ENCODE results near the gene HNRNPK.

HNRNPK gene

GRCh38 chr9:83934569-83935275 lies 45.3 kb downstream of the HNRNPK start:
- DNase-seq (ENCODE audit: low read depth in 2 of 2): no peak

- DNase-seq (ENCODE audit: low read depth in 2 of 2): no peak
Observed at GRCh38 chr9:83933790-83934189, 46.2 kb downstream of the HNRNPK start.

- DNase-seq (ENCODE audit: low read depth in 2 of 2): no peak
Observed at GRCh38 chr9:83932851-83933250, 47.2 kb downstream of the HNRNPK start.

- DNase-seq (ENCODE audit: low read depth in 2 of 2): no peak
Observed at GRCh38 chr9:83932011-83932410, 48.0 kb downstream of the HNRNPK start.

DNA sequence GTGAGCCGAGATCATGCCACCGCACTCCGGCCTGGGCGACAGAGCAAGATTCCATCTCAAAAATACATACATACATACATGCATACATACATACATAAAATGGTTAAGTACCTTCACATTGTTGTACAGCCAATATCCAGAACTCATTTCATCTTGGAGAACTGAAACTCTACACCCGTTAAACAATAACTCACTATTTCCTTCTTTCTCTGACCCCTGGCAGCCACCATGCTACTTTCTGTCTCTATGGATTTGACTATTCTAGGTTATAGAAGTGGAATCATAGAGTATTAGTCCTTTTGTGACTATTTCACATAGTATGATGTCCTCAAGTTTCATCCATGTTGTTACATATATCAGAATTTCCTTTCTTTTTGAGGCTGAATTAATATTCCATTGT lies 49.1 kb downstream of the HNRNPK start:
- no peak for DNase-seq (ENCODE audit: low read depth in 2 of 2)

DNA sequence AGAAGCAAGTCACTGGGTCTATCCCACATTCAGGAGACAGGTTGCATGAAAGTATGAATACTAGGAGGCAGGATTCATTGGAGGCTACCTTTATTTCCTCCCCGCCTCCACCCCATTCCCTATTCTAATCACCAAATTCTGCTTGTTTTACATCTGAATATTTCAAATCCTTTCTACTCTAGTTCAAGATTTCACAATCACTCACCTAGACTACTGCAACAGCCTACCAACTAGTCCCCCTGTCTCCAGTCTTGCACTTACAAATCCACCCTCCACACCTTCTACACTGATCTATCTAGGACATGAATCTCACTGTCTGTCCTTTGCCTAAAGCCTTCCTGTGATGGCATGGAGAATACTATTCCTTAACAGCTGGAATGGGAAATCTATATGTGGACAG lies 52.4 kb downstream of the HNRNPK start:
- DNase-seq (ENCODE audit: low read depth in 2 of 2): no peak

DNA sequence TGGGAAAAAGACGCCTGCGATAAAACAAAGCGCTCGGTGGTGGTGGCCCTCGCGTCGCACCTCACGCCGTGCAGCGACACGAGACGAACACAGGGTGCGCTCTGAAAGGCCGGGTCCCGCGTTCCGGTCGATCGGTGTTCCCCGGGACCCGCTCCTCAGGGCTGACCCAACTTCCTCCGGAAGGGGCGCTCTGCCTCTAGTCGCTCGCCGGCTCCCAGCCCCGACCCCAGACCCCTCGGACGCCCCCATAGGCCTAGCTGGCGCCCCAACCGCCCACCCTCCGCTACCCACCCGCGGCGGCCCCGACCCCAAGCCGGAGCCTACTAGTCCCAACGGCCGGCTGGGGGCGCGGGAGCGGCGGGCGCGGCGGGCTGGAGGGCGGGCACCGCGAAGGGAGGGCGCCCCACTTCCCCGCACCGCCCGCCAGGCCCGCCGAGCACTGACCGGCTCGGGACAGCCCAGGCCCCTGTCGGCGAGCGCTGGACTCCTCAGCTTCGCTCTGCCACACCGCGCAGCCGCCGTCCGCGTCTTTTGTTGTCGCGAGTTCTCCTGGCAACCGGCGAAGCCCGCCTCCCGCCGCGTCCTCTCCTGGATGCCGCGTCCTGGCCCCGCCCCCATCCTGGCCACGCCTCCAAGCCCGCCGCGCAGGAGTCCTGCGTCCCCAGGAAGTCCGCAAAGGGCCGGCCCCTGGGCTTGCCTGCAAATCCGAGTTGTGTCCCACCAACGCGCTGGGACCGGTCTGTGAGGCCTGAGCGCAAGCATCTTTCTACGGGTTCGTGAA lies 58.9 kb downstream of the HNRNPK start, which contains the start of gene KIF27:
TSS of gene KIF27 (minus strand) at position 506 of the 781 bp plus-strand sequence. CDS start 5,841 bp downstream, outside the sequence.
- DNase-seq (ENCODE audit: low read depth in 2 of 2): peak; percentile 87 to 94

- DNase-seq (ENCODE audit: low read depth in 2 of 2): peak in 1 of 2 donors; percentile 13
Observed at GRCh38 chr9:83920469-83920926, 59.5 kb downstream of the HNRNPK start.

DNA sequence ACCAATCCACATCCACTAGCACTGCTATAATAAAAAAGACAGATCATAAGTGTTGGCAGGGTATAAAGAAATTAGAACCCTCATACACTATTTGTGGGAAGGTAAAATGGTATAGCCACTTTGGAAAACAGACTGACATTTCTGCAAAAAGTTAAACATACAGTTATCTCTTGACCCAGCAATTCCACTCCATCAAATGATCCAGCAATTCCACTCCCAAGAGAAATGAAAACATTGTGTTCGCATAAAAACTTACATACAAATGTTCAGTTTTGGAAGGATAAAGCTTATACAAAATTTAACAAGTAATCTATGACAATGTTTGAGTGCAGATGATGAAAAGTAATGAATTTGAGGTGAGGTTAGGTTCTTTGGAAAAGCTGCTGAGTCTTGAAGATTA lies 60.9 kb downstream of the HNRNPK start:
- no peak for DNase-seq (ENCODE audit: low read depth in 2 of 2)
